HG03039 (cell line): ENCODE measurements around the gene KIRREL3.

Source experiments
- ATAC-seq: cut with Tn5 transposase; IDR thresholded peaks from one replicate; pipeline ENCODE4 v1.9.1; 2021; ENCODE audit warnings: mild to moderate bottlenecking, moderate library complexity; ENCODE audit not compliant: unreplicated experiment

KIRREL3 gene

GRCh38 chr11:126611438-126611837 lies 389.1 kb downstream of the KIRREL3 start:
- ATAC-seq = no peak

- no peak for ATAC-seq
Observed at GRCh38 chr11:126608658-126609057, 391.9 kb downstream of the KIRREL3 start.

- ATAC-seq = no peak
Observed at GRCh38 chr11:126607776-126608541, 392.6 kb downstream of the KIRREL3 start.

- no peak for ATAC-seq
Observed at GRCh38 chr11:126607374-126607773, 393.2 kb downstream of the KIRREL3 start.

GRCh38 chr11:126606484-126606883 lies 394.1 kb downstream of the KIRREL3 start:
- no peak for ATAC-seq

- ATAC-seq = no peak
Observed at GRCh38 chr11:126604461-126604860, 396.1 kb downstream of the KIRREL3 start.

- no peak for ATAC-seq
Observed at GRCh38 chr11:126603486-126603885, 397.1 kb downstream of the KIRREL3 start.

GRCh38 chr11:126602993-126603392 lies 397.6 kb downstream of the KIRREL3 start:
- ATAC-seq = no peak

GRCh38 chr11:126602349-126602940 lies 398.1 kb downstream of the KIRREL3 start:
- ATAC-seq = no peak

- ATAC-seq = no peak
Observed at GRCh38 chr11:126601550-126602215, 398.9 kb downstream of the KIRREL3 start.

- ATAC-seq = no peak
Observed at GRCh38 chr11:126601136-126601535, 399.4 kb downstream of the KIRREL3 start.

GRCh38 chr11:126599217-126599897 lies 401.2 kb downstream of the KIRREL3 start:
- no peak for ATAC-seq

- ATAC-seq = no peak
Observed at GRCh38 chr11:126598344-126599216, 402.0 kb downstream of the KIRREL3 start.

- ATAC-seq = no peak
Observed at GRCh38 chr11:126597041-126597440, 403.5 kb downstream of the KIRREL3 start.

GRCh38 chr11:126596474-126596873 lies 404.1 kb downstream of the KIRREL3 start:
- no peak for ATAC-seq

- no peak for ATAC-seq
Observed at GRCh38 chr11:126595560-126595959, 405.0 kb downstream of the KIRREL3 start.

GRCh38 chr11:126594921-126595367 lies 405.6 kb downstream of the KIRREL3 start:
- no peak for ATAC-seq

- ATAC-seq = no peak
Observed at GRCh38 chr11:126592496-126593410, 407.8 kb downstream of the KIRREL3 start.

GRCh38 chr11:126591966-126592489 lies 408.5 kb downstream of the KIRREL3 start:
- no peak for ATAC-seq
